ENCODE results near the gene FGF21. TPM values are rescaled to one million over a fixed set of nuclear protein-coding genes. Genes with fewer than 3 reads are reported as not detected.

The FGF21 gene
- polyA plus RNA-seq, 3 donors, result not detected

DNA sequence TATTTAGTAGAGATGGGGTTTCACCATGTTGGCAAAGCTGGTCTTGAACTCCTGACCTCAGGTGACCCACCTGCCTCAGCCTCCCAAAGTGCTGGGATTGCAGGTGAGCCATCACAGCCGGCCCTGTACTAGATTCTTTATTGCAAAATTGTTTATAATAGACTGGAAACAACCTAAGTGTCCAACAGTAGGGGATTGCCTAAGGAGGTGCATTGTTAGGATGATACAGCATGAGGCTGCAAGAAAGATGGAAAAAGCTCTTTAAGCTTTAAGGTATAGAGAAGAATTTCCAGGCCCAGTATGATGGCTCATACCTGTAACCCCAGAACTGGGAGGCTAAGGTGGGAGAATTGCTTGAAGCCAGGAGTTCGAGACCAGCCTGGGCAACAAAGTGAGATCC lies 47.3 kb downstream of the FGF21 start:
- H3K27ac ChIP-seq (ENCODE audit: low read depth, low read length), result no peak overlapping the region
- 91 to 96% (median 95%) methylated on average over 2 of the region's 2 CpGs for WGBS, 3 donors

GRCh38 chr19:48804496-48804895 lies 49.2 kb downstream of the FGF21 start:
- H3K27ac ChIP-seq (ENCODE audit: low read depth, low read length), result no peak overlapping the region
- WGBS, 3 donors, result 66 to 90% (median 81%) methylated on average over 8 of the region's 8 CpGs

DNA sequence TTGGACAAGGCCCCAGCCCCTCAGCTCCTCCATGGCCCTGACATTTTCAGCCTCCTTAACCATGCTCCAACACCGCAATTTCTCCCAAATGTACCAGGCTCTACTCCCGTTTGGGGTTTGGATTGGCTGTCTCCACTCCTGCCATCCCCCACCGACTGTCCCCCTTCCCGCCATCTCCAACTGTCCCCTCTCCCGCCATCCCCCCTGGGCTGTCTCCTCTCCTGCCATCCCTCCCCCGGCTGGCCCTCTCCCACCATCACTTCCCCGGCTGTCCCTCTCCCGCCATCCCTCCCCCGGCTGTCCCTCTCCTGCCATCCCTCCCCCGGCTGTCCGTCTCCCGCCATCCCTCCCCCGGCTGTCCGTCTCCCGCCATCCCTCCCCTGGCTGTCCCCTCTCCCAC lies 50.1 kb downstream of the FGF21 start:
- no peak overlapping the region for H3K27ac ChIP-seq (ENCODE audit: low read depth, low read length)
- WGBS, 3 donors, result 78 to 89% (median 87%) methylated on average over 8 to 15 of the region's 15 CpGs

- 66 to 88% (median 85%) methylated on average over 5 of the region's 5 CpGs for WGBS, 3 donors
- no peak overlapping the region for H3K27ac ChIP-seq (ENCODE audit: low read depth, low read length)
These were observed 51.1 kb downstream of the FGF21 start for GRCh38 chr19:48806518-48806817.

GRCh38 chr19:48806818-48807589 lies 51.7 kb downstream of the FGF21 start:
- WGBS, 3 donors, result 47 to 84% (median 75%) methylated on average over 17 of the region's 17 CpGs
- no peak overlapping the region for H3K27ac ChIP-seq (ENCODE audit: low read depth, low read length)

DNA sequence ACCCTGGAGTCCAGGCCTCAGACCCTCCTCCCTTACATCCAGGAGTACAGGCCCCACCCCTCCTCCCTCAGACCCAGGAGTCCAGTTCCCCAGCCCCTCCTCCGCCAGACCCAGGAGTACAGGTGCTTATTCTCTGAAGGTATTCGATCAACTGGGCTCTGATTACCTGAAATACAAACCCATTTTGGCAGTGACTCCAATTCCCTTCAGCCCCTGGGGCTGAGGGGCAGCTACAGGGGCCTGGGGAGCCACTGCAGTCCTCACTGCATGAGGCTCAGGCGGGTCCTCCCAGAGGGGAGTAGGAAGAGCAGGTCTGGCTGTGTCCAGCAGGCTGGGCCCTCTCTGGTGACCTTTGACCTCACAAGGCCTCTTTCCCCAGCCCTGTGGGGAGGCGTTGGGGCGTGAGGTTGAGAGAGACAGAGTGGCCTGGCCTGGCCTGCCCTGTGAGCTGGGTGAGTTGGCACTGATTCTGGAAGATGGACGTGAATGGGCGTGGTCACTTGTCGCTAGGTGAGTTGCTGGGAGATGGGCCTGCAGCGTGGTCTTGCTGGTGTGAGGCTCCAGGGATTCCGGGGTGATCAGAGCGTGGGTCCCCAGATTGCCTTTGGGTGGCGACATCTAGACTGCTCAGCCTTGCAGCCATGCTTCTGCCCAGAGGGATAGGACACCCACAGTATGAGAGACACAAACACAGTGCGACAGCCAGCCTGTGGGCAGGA lies 52.4 kb downstream of the FGF21 start:
- 56 to 90% (median 79%) methylated on average over 13 of the region's 13 CpGs for WGBS, 3 donors
- no peak overlapping the region for H3K27ac ChIP-seq (ENCODE audit: low read depth, low read length)

Other genes starting within 250 kb of the FGF21 start
- gene LMTK3, start 243.7 kb upstream of the FGF21 start, polyA plus RNA-seq, result 1 to 10 TPM in 1 of 3 donors, under 1 TPM in 2; 0.22 to 1.6 (median 0.22) TPM
- under 1 TPM; 0.20 to 0.90 (median 0.45) TPM for gene SULT2B1, start 203.4 kb upstream of the FGF21 start, polyA plus RNA-seq
- not detected for gene SPACA4, start 148.8 kb upstream of the FGF21 start, polyA plus RNA-seq
- gene FAM83E, start 140.4 kb upstream of the FGF21 start, polyA plus RNA-seq, result 1 to 10 TPM in 2 of 3 donors, under 1 TPM in 1; 0.56 to 4.2 (median 1.3) TPM
- gene RPL18, start 136.3 kb upstream of the FGF21 start, polyA plus RNA-seq, result 1,000 to 10,000 TPM; 2,059 to 2,549 (median 2,360) TPM
- gene SPHK2, start 136.0 kb upstream of the FGF21 start, polyA plus RNA-seq, result 10 to 100 TPM in 2 of 3 donors, 1 to 10 TPM in 1; 8.4 to 17.8 (median 17.7) TPM
- gene DBP, start 118.1 kb upstream of the FGF21 start, polyA plus RNA-seq, result 10 to 100 TPM in 1 of 3 donors, 1 to 10 TPM in 2; 2.9 to 10.9 (median 8.1) TPM
- 10 to 100 TPM in 1 of 3 donors, 1 to 10 TPM in 2; 2.6 to 21.3 (median 2.7) TPM for gene CA11, start 109.3 kb upstream of the FGF21 start, polyA plus RNA-seq
- under 1 TPM in 2 of 3 donors, not detected in 1; 0.23 to 0.27 TPM for gene NTN5, start 82.5 kb upstream of the FGF21 start, polyA plus RNA-seq
- 1 to 10 TPM; 1.5 to 7.1 (median 3.2) TPM for gene FUT2, start 59.6 kb upstream of the FGF21 start, polyA plus RNA-seq
- 1 to 10 TPM in 2 of 3 donors, under 1 TPM in 1; 0.86 to 2.2 (median 1.3) TPM for gene MAMSTR, start 35.8 kb upstream of the FGF21 start, polyA plus RNA-seq
- gene RASIP1, start 14.9 kb upstream of the FGF21 start, polyA plus RNA-seq, result 10 to 100 TPM in 2 of 3 donors, 1 to 10 TPM in 1; 8.9 to 58.3 (median 34.8) TPM
- 1 to 10 TPM in 1 of 3 donors, under 1 TPM in 2; 0.66 to 1.6 (median 0.68) TPM for gene IZUMO1, start 8.6 kb upstream of the FGF21 start, polyA plus RNA-seq
- gene FUT1, start 2.9 kb upstream of the FGF21 start, polyA plus RNA-seq, result 1 to 10 TPM; 2.7 to 4.8 (median 3.5) TPM
- gene BCAT2, start 55.5 kb downstream of the FGF21 start, polyA plus RNA-seq, result 10 to 100 TPM; 44.9 to 58.9 (median 47.6) TPM
- 10 to 100 TPM in 1 of 3 donors, 1 to 10 TPM in 2; 1.9 to 10.7 (median 4.6) TPM for gene HSD17B14, start 81.0 kb downstream of the FGF21 start, polyA plus RNA-seq
- 100 to 1,000 TPM in 1 of 3 donors, 10 to 100 TPM in 1, 1 to 10 TPM in 1; 7.3 to 127 (median 20.6) TPM for gene PLEKHA4, start 113.1 kb downstream of the FGF21 start, polyA plus RNA-seq
- 100 to 1,000 TPM in 2 of 3 donors, 10 to 100 TPM in 1; 18.7 to 240 (median 197) TPM for gene PPP1R15A, start 116.9 kb downstream of the FGF21 start, polyA plus RNA-seq
- under 1 TPM in 2 of 3 donors, not detected in 1; 0.08 to 0.09 TPM for gene TULP2, start 143.2 kb downstream of the FGF21 start, polyA plus RNA-seq
- 100 to 1,000 TPM; 117 to 394 (median 178) TPM for gene NUCB1, start 144.8 kb downstream of the FGF21 start, polyA plus RNA-seq
- gene DHDH, start 178.2 kb downstream of the FGF21 start, polyA plus RNA-seq, result under 1 TPM in 1 of 3 donors, not detected in 2; 0.30 TPM
- gene BAX, start 199.4 kb downstream of the FGF21 start, polyA plus RNA-seq, result 10 to 100 TPM; 24.4 to 71.2 (median 39.9) TPM
- gene FTL, start 209.8 kb downstream of the FGF21 start, polyA plus RNA-seq, result over 10,000 TPM in 1 of 3 donors, 1,000 to 10,000 TPM in 2; 1,172 to 18,296 (median 6,752) TPM
- 10 to 100 TPM; 20.1 to 73.8 (median 31.2) TPM for gene GYS1, start 237.8 kb downstream of the FGF21 start, polyA plus RNA-seq
- 10 to 100 TPM; 44.6 to 65.0 (median 50.0) TPM for gene RUVBL2, start 238.4 kb downstream of the FGF21 start, polyA plus RNA-seq